ENCODE data around the gene PTTG1IP.

Gene PTTG1IP

GRCh38 chr21:44805226-44805625 lies 68.3 kb downstream of the PTTG1IP start:
- TF ChIP-seq ZFX (IDR thresholded peaks at IDR 0.05; ENCODE audit: borderline replicate concordance) (no peak), CTCF (IDR thresholded peaks at IDR 0.05) (no peak)
- peak overlapping the region; percentile 10; the same call in 1 of the 2 replicates for H3K27ac ChIP-seq

GRCh38 chr21:44804762-44805161 lies 68.7 kb downstream of the PTTG1IP start:
- no peak overlapping the region for H3K27ac ChIP-seq
- TF ChIP-seq CTCF (IDR thresholded peaks at IDR 0.05) (no peak), ZFX (IDR thresholded peaks at IDR 0.05; ENCODE audit: borderline replicate concordance) (no peak)

GRCh38 chr21:44803651-44804050 lies 69.8 kb downstream of the PTTG1IP start:
- TF ChIP-seq CTCF (IDR thresholded peaks at IDR 0.05) (no peak), ZFX (IDR thresholded peaks at IDR 0.05; ENCODE audit: borderline replicate concordance) (no peak)
- H3K27ac ChIP-seq, result no peak overlapping the region

- TF ChIP-seq CTCF (IDR thresholded peaks at IDR 0.05) (no peak), ZFX (IDR thresholded peaks at IDR 0.05; ENCODE audit: borderline replicate concordance) (no peak)
- H3K27ac ChIP-seq, result peak overlapping the region; percentile 75
These were observed 70.9 kb downstream of the PTTG1IP start for GRCh38 chr21:44802396-44803153.

- peak within 1 kb of the TSS; percentile 75 for H3K27ac ChIP-seq
- TF ChIP-seq CTCF (IDR thresholded peaks at IDR 0.05), result peak; percentile 40; the same call in 1 of the 2 replicates
- TF ChIP-seq ZFX (IDR thresholded peaks at IDR 0.05; ENCODE audit: borderline replicate concordance), result no peak
These were observed 71.8 kb downstream of the PTTG1IP start, which contains the start of gene UBE2G2 for GRCh38 chr21:44801468-44802395. Gene UBE2G2 (minus strand): TSS chr21:44801820. CDS start chr21:44801748, 72 bp downstream.

GRCh38 chr21:44800971-44801467 lies 72.5 kb downstream of the PTTG1IP start:
- peak; percentile 65 for TF ChIP-seq CTCF (IDR thresholded peaks at IDR 0.05)
- TF ChIP-seq ZFX (IDR thresholded peaks at IDR 0.05; ENCODE audit: borderline replicate concordance), result no peak
- peak overlapping the region; percentile 75 for H3K27ac ChIP-seq

Measured in 22Rv1 (cell line).